GM19099 (cell line): ENCODE results near the gene NSD1.

Source experiments
- POLR2A ChIP-seq: IDR thresholded peaks from 3 replicates; pipeline ENCODE4 v1.6.1; 2011; ENCODE audit warnings: low read depth; ENCODE audit not compliant: insufficient read length; ENCODE audit errors: extremely low read depth

NSD1 gene, protein sequence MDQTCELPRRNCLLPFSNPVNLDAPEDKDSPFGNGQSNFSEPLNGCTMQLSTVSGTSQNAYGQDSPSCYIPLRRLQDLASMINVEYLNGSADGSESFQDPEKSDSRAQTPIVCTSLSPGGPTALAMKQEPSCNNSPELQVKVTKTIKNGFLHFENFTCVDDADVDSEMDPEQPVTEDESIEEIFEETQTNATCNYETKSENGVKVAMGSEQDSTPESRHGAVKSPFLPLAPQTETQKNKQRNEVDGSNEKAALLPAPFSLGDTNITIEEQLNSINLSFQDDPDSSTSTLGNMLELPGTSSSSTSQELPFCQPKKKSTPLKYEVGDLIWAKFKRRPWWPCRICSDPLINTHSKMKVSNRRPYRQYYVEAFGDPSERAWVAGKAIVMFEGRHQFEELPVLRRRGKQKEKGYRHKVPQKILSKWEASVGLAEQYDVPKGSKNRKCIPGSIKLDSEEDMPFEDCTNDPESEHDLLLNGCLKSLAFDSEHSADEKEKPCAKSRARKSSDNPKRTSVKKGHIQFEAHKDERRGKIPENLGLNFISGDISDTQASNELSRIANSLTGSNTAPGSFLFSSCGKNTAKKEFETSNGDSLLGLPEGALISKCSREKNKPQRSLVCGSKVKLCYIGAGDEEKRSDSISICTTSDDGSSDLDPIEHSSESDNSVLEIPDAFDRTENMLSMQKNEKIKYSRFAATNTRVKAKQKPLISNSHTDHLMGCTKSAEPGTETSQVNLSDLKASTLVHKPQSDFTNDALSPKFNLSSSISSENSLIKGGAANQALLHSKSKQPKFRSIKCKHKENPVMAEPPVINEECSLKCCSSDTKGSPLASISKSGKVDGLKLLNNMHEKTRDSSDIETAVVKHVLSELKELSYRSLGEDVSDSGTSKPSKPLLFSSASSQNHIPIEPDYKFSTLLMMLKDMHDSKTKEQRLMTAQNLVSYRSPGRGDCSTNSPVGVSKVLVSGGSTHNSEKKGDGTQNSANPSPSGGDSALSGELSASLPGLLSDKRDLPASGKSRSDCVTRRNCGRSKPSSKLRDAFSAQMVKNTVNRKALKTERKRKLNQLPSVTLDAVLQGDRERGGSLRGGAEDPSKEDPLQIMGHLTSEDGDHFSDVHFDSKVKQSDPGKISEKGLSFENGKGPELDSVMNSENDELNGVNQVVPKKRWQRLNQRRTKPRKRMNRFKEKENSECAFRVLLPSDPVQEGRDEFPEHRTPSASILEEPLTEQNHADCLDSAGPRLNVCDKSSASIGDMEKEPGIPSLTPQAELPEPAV (N-terminal part only)

DNA sequence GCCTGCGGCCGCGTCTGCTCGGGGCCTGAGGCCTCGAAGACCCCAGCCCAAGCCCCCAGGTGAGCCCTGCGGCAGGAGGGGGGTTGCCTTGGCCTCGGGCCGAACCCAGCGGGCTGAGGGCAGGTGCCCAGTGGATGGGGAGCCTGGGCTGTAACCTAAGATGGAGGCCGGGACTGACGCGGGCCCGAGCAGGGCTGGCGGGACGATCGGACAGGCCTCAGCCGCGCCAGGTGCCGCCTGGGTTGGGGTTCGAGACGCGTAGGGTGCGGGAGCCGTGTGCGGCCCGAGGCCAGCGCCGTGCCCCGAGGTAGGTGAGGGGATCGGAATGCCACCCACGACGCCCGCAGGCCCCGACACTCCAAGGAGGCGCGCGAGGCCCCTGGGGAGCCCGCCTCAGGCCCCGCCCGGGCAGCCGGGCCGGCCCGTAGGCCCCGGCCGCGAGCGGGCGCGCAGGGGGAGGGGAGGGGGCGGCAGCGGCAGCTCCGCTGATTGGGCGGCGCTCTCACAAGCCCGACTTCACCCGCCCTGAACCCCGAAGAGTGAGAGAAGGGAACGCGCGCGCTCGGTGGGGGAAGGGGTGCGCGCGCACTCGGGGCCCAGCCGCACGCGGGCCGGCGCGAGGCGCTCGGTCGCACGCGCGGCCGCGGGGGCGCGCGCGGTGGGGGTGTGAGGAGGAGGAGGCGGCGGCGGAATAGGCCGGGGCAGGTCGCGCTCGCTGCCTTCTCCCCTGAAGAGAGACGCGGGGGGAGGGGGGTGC lies at the start of gene NSD1:
NSD1 (plus strand) TSS at position 678 of the 757 bp plus-strand sequence. CDS start 1,331 bp downstream, outside the sequence.
- peak; percentile 84 for TF ChIP-seq POLR2A

DNA sequence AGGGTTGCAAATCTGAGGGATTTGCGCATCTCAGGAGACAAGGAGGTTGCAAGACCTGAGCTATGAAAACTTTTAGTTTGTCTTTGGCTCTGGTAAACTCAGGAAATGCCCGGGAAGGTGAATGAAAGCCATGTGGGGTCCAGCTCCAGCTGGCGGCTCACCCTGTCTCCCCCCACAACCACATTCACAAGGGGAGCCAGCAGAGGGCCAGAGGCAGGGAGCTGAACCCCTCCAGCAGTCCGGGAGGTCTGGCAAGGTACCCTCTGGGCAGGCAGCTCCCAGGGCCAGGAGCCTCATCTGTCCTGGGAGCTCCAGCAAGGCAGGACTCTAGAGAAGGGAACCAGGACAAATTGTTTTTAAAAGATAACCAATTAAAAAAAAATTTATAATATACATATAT lies 49.4 kb upstream of the NSD1 start:
- TF ChIP-seq POLR2A: no peak

DNA sequence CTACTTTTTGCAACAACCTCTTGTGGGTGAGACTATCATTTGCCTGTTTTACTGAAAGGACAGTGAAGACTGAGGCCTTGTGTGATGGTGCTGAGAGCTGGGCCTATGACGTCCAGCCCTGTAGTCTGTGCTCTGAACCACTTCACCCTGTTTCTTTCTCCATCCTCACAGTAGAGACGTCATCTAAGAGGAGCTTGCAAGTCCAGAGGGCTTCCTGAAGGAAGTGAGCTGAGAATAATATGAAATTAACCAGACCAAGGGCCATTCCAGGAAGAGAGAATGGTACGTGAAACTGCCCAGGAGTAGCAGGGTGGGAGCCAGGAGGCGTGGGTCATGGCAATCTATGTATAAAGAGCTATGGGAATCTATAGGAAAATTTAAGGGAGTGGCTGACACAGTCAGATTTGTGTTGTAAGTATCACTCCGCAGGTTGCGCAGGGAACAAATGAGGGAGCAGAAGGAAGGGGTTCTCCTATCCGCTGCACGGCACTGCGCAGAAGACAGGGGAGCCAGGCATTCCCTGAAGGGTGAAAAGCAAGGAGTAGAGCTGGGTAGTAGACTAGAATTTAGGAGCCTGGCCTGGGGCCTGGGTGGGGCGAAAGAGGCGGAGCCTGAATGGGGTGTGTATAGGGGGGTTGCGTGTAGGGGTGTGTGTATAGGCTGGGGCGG lies 47.5 kb upstream of the NSD1 start:
- no peak for TF ChIP-seq POLR2A

DNA sequence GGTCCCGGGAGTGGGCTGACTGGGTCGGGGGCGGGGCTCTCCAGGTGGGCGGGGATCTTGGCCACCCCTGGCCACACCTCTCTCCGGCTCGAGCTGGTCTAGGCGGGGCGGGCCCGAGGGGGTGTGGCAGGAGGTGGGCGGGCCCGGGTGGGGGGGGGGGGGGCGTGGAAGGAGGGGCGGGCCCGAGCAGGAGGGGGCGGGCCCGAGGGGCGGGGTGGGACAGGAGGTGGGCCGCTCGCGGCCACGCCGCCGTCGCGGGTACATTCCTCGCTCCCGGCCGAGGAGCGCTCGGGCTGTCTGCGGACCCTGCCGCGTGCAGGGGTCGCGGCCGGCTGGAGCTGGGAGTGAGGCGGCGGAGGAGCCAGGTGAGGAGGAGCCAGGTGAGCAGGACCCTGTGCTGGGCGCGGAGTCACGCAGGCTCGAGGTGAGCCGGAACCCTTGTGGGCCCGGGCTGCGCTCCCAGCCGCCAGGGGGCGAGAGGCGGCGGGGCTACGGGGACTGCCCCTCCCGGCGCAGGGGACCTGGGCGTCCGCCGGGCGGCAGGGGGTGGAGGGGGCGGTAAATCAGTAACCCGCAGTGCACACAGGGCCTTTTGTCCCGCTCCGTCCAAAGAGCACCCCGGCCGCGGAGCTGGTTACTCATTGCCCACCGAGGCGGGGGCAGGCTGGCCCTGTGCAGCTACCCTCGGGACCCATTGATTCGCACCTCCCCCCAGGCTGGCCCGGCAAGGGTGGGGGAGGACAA lies 46.7 kb upstream of the NSD1 start, which contains the start of gene FGFR4:
FGFR4 (plus strand) TSS at position 262 of the 744 bp plus-strand sequence. CDS start 2,688 bp downstream, outside the sequence.
- peak; percentile 58 for TF ChIP-seq POLR2A

DNA sequence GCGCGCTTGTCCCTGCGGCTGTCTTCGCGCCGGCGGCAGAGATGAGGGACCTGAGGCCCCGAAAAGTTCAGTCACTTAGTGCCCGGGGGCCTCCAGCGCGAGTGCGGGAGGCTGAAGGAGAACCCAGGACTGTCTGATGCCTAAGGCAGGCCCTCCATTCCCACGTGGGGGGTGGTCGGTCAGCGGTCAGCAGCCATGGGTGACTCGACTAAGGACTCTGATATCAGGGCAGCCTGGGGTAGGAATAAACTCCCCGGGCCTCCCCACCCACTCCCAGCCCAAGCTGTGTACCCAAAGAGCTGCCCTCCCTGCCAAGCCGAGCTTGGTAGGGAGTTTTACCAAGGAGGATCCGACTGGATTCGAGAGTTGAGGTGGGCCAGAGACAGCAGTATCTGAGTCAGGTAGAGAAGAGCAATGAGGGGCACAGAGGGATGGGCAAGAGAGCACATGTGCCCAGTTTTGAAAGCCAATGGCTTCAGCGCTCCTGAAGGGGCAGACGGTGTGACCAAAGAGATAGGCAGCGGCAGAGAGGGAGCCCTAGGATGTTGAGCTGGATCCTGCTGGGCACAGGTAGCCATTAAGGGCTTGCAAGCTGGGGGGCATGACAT lies 46.1 kb upstream of the NSD1 start:
- TF ChIP-seq POLR2A: no peak

DNA sequence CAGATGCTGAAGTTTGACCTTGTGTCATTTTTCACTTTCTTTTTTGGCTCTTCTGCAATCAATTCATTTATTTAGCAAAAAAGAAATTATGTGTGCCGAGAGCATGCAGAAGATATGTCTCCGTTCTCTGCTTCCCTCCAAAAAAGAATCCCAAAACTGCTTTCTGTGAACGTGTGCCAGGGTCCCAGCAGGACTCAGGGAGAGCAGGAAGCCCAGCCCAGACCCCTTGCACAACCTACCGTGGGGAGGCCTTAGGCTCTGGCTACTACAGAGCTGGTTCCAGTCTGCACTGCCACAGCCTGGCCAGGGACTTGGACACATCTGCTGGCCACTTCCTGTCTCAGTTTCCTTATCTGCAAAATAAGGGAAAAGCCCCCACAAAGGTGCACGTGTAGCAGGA lies 44.4 kb upstream of the NSD1 start:
- no peak for TF ChIP-seq POLR2A

DNA sequence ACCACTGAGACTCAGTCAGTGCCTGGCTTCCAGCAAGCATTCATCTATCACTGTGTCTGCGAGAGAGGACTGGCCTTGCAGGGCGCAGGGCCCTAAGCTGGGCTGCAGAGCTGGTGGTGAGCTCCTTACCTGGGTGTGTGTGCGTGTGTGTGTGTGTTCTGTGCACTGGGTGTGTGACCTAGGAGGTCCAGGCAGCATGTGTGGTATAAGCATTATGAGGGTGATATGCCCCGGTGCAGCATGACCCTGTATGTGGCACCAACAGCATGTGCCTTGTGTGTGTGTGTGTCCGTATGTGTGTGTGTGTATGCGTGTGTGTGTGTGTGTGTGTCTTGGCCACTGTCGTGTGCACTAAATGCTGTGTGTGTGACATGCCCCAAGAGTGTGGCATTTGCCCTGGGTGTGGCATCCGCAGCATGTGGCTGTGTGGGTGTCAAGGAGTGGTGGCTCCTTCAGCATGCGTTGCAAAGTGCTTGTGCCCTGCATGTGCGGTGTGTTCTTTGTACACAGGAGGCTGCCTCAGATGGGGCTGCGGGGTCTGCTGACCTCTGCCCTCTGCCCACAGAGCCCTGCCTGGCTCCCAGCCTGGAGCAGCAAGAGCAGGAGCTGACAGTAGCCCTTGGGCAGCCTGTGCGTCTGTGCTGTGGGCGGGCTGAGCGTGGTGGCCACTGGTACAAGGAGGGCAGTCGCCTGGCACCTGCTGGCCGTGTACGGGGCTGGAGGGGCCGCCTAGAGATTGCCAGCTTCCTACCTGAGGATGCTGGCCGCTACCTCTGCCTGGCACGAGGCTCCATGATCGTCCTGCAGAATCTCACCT lies 43.5 kb upstream of the NSD1 start:
- no peak for TF ChIP-seq POLR2A

DNA sequence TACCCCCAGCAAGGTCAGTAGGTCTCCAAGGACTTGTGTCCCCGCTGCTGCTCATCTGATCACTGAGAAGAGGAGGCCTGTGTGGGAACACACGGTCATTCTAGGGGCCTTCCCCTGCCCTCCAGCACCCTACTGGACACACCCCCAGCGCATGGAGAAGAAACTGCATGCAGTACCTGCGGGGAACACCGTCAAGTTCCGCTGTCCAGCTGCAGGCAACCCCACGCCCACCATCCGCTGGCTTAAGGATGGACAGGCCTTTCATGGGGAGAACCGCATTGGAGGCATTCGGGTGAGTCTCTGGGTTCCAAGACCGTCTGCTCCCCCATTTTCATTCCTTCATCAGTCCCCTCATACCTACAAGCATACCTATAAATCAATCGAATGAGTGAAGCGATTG lies 42.8 kb upstream of the NSD1 start:
- no peak for TF ChIP-seq POLR2A

DNA sequence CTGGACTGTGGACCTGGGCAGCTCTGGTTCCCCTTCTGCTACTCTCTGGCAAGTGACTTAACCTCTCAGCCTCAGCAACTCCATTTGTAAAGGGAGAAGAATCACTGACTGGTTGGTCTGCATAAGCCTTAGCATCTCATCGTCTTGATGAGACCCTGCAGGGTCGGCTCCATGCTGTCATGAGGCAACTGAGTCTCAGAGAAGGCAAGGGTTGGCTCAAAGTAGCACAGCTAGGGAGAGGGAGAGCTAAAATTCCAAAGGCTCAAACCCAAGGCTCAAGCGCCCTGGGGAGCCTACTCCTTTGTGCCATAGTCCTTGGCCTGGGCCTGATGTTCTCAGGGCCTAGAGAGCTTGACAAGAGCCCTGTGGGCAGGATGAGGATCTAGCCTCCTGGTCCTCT lies 42.3 kb upstream of the NSD1 start:
- no peak for TF ChIP-seq POLR2A

DNA sequence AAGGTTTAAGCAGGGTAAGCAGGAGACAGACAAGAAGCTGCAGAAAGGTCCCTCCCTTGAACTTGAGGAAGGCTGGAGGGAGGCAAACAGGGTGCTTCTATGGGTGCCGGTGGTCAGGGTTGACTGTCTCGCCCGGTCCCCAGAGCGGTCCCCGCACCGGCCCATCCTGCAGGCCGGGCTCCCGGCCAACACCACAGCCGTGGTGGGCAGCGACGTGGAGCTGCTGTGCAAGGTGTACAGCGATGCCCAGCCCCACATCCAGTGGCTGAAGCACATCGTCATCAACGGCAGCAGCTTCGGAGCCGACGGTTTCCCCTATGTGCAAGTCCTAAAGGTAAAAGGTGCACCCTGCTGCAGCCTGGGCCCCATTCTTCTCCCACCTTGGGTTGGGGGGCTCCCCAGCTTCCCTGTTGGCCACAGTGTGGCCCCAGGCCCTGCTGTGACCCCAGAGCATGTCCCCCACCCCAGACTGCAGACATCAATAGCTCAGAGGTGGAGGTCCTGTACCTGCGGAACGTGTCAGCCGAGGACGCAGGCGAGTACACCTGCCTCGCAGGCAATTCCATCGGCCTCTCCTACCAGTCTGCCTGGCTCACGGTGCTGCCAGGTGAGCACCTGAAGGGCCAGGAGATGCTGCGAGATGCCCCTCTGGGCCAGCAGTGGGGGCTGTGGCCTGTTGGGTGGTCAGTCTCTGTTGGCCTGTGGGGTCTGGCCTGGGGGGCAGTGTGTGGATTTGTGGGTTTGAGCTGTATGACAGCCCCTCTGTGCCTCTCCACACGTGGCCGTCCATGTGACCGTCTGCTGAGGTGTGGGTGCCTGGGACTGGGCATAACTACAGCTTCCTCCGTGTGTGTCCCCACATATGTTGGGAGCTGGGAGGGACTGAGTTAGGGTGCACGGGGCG lies 41.1 kb upstream of the NSD1 start:
- no peak for TF ChIP-seq POLR2A
